Stimulated activated CD4-positive, alpha-beta T cell treated with anti-CD3 and anti-CD28 coated beads, Interleukin-12 subunit alpha, Interleukin-12 subunit beta, amount 100 ng/mL, for 24 hours (primary cell): Measurements from ENCODE around the gene ALCAM.
"Not testable (repeated sequence)": the region's sequence is repeated elsewhere in the genome, so short reads cannot be mapped to it uniquely, and the experiment has no call there.

Source experiments
- DNase-seq, 2 experiments: peaks; one replicate each; pipeline ENCODE4 v3.0.0-alpha.2; 2020; ENCODE audit warnings: low read depth in 2 of 2

The ALCAM gene

DNA sequence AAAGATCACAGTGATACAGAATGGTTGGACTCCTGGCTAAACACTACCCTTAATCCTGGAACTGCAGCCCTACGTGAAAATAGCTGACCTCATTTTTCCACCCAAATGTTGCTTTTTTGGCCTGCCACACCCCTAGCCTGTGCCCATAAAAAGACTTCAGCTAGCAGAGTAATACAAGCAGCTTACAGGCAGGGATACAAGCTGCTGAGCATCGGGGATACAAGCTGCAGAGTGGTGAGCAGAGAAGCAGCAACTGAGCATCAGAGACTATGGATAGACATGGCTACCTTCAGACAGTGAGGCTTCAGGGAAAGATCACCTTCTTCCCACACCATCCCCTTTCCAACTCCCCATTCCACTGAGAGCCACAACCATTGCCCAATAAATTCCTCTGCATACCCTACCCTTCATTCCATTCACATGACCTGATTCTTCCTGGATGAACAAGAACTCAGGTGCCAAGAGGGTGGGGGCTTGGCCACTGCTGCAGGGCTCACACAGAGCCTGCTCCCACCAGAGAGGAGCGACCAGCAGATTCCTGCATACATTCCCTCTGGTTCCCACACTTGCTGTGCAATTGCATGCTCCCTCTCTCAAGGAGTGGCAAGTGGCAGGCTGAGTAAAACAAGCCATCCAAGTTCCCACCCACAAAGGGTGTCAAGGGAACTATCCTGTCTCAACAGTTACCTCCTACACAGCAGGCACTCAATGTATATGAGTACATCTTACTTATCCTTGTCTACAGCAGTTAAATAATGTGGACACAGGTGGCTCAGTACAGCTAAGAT lies 217.5 kb downstream of the ALCAM start:
- no peak for DNase-seq

DNA sequence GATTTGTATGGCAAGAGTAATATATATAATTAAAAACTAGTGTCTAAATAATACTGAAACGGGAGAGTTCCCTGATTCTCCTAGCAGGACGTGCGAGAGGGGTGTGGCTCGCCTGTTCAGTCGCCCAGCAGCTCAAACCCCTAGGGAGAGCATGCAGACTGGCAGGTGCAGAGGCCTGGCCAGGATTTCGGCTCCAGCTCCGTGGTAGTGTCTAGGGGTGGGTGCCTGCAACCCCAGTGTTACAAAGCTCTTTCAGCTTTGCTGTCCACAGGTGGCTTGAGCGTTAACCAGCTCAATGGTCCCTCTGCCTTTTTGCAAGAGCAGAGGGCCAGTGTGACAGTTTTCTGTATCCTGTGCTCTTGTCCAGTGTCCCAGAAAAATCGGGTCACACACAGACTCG lies 226.6 kb downstream of the ALCAM start:
- DNase-seq: no peak

DNA sequence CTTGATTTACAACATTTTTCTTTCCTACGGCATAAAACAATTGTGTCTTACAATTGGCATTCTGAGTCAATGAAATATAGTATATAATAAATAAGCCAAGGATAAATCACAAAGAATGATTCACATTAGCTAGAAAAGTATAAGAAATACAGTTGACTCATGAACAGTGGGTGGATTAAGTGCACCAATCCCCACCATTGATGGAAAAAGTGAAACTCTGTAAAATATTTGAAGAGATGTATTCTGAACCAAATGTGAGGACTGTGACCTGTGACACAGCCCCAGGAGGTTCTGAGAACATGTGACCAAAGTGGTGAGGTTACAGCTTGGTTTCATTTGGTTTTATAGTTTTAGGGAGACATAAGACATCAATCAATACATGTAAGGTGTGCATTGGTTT lies 227.5 kb downstream of the ALCAM start:
- no peak for DNase-seq

DNA sequence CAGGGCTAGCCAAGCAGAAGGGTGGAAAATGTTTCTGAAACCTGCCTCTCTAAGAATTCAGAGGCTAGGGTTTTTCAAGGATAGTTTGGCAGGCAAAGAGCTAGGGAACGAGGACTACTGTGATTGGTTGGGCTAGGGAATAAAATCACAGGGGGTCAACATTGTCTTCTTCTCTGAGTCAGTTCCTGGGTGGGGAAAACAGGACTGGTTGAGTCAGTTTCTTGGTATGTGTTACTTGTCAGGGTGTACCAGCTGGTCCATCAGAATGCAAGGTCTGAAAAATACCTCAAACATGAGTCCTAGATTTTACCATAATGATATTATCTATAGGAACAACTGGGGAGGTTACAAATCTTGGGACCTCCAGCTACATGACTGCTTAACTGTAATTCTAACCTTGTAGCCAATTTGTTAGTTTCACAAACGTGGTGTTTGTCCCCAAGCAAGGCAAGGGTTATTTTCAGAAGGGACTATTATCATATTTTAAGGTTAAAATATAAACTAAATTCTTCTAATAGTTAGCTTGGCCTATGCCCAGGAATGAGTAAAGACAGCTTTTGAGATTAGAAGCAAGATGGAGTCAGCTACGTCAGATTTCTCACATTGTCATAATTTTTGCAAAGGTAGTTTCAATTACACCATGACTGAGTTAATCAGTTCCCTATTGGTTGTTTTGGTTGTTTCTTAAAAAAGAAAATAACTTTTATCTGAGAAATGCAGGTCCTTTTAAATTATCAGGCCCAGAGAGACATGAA lies 231.5 kb downstream of the ALCAM start:
- no peak for DNase-seq

DNA sequence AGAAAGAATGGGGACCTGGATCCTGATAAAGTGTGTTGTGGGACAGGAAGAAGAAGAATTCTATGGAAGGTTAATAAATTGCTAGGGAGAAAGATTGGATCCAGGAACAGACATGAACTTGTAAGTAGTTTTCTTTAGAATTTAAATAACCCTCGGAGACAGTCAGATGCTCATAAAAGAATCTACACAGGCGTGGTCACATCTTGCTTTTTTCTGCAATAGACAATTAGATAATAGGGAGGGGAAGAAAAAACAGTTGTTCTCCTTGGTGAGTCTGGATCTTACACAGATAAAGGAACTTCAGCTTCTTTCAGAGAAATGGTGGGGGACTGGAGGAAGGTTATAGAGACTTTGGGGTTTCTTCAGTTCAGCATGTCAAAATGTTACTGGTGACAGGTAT lies 232.6 kb downstream of the ALCAM start:
- no peak for DNase-seq

DNA sequence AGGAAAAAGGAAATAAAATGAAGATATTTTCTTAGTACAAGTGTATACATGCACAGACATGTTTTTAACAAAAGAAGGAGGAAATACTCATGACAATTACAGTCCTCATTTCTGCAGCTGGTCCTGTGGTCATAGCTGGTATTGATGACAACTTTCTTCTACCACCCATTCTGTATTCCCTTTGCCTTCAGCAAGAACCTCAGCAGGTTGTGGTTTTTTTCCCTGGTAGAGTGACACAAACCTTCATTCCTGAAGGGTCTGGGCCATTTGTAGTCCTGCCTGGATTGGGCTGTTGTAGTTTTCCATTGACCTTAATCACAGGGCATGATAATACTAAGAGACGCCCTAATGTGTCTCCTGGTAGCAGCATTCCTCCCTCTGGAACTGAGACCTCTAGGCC lies 235.0 kb downstream of the ALCAM start:
- DNase-seq: not testable (repeated sequence)

DNA sequence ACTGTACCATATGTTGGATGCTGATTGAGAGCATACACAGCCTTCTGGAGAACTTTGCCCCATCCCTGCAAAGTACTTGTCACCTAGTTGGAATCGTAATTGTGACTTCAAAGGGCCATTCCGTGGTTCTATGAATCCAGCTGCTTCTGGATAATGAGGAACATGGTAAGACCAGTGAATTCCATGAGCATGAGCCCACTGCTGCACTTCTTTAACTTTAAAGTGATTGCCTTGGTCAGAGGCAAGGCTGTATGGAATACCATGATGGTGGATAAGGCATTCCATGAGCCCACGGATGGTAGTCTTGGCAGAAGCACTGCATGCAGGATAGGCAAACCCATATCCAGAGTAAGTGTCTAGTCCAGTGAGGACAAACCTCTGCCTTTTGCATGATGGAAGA lies 235.6 kb downstream of the ALCAM start:
- DNase-seq: not testable (repeated sequence)

DNA sequence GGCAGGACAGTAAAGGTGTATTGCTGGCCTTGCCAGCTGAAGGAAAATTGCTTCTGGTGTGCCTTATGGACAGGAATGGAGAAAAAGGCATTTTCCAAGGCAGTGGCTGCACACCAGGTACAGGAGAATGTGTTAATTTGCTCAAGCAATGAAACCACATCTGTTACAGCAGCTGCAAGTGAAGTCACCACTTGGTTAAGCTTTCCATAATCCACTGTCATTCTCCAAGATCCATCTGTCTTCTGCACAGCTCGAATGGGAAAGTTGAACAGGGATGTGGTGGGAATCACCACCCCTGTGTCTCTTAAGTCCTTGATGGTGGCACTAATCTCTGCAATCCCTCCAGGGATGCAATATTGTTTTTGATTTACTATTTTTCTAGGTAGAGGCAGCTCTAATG lies 236.8 kb downstream of the ALCAM start:
- not testable (repeated sequence) for DNase-seq

DNA sequence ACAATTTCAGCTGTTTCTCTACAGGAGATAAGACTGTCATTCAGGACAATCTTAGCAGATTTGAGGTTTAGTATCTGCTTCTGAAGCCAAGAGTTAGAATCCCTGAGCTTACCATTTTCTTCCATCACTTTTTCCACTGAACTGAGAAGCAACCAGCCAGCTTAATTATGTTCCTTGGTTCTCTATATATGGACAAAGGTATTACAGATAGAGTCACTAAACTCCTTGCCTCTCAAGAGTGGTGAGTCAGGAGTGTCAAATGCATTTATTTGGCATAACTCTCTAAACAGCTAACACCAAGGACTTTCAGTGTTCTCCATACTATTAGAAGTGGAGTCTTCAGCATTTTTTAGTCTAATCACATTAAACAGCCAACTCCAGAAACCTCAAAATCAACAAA lies 239.3 kb downstream of the ALCAM start:
- no peak for DNase-seq

DNA sequence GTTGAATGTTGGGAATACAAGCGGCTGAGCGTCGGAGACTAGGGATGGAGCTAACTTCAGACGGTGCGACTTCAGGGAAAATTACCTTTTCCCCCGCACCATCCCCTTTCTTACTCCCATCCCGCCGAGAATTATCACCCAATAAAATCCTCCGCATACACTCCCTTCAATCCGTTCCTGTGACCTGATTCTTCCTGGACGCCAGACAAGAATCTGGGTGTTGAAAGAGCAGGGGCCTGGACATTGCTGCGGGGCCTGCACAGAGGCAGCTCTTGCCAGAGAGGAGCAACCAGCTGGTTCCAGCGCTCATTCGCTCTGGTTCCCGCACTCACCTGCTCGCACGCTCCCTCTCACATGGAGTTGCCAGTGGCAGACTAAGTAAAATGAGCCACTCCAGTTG lies 241.9 kb downstream of the ALCAM start:
- DNase-seq: no peak

DNA sequence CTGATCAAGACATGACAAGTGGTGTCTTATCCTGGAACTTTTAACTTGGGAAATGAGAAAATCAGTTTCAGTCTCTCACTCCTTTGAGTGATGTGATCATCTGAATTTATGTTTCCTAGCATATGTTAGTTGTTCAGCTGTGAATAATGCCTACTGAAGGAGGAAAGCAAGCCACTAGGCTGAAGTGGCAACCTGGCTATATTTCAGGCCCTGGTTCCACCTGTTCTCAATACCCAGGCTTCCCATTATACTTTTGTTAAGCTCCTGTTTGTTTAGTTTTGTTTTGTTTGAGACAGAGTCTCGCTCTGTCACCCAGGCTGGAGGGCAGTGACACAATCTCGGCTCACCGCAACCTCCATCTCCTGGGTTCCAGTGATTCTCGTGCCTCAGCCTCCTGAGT lies 243.8 kb downstream of the ALCAM start:
- no peak for DNase-seq

DNA sequence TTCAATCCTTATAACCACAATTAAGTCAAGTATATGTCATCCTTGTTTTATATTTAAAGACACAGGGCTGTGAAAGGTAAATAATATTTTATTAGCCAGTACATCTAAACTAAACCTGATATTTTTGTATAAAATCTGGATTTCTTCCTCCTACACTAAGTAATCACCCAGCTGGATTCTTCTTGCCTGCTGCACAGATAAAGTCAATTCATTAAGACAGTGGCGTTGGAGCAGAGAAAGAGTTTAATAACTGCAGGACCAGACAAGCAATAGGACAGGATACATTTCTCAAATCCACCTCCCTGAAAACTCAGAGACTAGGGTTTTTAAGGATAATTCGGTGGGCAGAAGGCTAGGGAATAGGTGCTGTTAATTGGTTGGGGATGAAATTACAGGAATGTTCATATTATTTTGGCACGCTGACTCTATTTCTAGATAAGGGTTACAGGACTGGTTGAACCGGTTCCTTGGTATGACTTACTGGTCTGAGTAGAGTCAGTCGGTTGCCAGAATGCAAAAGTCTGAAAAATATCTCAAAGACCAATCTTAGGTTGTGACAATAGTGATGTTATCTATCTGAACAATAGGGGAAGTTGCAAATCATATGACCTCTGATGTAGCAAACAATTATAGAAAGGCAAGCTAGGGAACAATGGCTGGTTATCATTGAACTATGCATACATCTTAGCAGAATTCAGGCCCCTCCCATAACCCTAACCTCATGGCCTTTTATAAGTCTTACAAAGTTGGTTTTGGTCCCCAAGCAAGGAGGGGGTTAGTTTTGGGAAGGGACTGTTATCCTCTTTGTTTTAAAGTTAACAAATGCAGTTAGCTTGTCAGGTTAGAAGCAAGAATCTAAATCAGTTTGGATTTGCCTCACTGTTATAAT lies 244.8 kb downstream of the ALCAM start:
- DNase-seq: no peak

DNA sequence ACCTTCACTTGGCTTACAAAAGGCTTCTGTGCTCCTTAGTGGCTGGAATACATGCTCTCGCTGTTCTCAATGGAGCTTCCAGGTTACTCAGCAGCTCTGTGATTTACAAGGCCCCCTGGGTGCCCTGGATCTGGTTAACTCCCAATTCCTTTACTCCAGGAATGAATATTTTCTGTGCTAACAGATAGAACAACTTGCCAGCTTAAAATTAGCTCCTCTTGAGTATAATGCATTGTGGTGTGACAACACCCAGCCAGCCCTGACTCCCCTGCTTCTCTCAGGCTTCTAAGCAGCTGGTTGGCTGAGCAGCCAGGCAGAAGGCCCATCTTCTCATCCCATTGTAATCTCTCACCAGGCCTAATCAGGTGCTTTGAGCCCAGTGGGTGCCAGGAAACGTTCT lies 246.4 kb downstream of the ALCAM start:
- no peak for DNase-seq

DNA sequence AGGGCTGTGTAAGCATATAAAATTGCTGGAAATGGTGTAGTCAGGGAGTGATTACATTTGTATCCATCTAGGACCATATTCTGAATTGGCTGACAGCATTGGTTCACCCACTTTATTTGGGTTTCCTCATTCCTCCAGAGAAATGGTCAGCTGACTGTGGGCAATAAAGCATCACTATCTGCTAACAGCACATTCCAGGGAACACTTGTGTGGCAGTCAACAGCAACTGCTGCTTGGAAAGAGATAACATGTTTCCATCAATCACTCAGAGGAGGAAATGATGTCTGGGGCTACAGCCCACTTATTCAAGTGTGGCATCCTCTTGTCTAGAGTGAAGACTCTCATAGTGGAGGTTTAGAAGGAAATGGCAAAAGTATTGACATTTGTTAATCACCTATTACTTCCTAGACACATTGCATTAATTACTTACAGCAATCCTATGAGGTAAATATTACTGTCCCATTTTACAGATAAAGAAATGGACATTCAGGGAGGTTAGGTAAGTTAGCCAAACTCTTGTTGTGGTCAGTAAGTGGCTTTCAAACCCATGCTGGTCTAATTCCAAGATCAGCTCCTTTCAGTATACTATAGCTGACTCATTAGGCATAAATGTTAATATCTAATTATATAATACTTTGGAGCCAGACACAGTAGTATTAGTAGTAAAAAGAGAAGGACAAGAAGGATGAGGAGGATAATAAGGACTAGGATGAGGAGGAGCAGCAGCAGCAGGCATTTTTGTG lies 247.8 kb downstream of the ALCAM start:
- no peak for DNase-seq

DNA sequence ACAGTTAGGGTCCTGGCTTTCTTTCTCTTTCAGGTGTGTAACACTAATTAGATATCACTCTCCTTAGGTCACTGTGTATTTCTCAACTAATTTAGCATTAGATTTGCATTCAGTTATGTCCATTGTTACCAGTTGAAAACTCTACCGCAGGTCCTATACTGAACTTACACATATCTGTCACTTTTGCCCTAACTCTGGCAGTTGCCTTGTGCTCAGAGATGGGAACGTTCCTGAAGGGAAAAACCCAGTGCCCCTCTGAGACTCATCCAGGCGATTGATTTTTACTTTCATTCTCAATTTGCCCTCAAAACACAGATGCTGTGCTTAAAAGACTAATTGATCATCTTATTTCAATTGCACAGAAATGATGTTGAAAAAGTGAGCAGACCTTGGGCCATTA lies 249.1 kb downstream of the ALCAM start:
- no peak for DNase-seq

DNA sequence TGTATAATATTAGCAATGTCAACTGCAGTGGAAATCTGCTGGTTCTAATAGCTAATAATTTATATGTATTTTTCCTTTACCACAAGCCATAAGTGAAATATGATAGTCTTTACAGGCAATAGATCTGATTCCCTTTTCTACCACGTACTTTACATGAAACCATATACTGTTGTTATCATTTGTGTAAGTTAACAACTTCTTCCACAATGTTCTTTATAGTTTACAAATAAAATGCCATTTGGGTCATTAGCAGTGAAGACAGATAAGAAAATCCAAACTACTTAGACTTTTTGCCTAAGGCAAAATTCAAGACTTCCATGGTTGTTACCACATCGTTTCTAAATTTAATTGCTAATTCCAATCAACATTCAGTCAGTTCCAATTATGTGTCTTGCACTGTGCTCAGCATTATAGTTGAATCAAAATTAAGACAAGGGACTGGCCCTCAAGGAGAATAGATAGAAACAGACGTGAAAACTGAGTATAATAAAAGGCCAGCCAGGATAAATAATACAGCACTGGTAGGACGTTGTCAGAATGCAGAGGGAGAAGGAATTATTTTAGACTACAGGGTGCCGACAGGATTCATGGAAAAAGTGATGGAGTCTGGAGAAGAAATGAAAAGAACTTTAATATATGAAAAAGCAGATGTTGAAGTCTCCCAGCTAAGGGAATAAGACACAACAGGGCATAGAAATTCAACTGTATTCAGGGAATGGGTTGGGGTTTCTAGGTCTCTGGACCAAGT lies 249.8 kb downstream of the ALCAM start:
- DNase-seq: no peak

DNA sequence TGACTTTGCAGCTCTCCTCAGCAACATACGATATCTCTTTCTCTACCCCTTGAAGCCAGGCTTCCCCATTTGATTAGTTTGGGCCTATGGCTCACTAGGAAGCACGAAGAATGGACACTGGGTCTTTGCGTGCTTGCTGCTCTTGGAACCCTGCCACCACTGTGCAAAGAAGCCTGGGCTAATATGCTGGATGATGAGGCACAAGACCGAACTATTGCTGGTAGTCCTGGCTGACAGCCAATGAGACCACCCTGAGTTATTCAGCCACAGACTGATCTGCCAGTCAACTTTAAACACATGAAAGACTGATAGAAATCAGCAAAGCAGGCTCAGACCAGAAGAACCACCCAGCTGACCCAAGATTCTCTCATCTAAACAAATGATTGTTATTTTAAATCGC lies 251.8 kb downstream of the ALCAM start:
- no peak for DNase-seq

DNA sequence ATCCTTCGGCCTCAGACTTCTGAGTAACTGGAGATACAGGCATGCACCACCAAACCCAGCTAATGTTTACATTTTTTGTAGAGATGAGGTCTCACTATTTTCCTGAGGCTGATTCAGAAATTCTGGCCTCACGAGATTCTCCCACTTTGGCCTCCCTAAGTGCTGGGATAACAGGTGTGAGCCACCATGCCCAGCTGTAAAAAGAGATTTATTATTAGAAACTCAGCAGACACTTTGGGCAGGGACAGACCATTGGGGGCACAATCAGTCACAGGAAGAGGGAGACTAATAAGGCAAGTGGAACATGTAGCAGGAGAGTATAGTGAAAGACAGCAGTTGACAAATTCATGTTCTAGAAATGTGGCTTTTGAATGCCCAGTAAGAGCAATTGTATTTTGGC lies 252.9 kb downstream of the ALCAM start:
- DNase-seq: no peak

DNA sequence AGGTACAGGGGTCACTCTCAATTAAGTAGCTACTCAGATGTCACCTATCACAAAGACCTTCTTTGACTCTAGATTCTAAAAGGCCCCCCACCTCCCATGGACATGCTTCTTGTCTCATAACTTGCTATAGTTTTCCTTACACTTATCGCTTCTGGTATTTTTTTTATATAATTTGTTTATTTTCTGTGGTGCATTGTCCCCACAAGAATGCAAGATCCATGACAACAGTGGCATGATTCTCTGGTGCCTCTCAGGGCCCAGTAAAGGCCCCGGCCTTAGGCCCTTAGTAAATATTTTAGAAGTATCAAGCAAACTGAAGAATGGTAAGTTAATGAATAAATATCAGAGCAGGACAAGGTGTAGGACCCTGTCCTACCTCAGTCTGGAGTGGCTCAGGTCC lies 253.5 kb downstream of the ALCAM start:
- no peak for DNase-seq

DNA sequence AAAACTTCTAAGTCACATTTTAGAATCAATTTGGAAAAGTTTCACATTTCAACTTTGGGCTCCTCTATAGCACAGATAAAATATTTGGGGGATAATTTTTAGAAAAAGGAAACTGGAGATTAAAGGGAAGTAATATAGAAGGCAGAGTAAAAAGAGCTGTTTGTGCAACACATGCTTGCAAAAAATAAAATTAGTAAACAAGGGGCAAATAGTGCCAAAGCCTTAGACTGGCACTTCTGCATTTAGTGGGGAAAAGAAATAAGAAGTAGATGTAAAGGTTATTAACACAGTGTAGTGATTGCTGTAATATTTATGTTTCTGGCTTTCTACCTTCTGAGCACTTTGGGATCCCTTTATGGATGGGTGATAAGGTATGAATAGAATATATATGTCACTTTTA lies 255.5 kb downstream of the ALCAM start:
- DNase-seq: no peak
